Testis (tissue), 5 donors: ENCODE measurements around the gene IQSEC1. TPM values are rescaled to one million over a fixed set of nuclear protein-coding genes. Genes with fewer than 3 reads are reported as not detected.

Experiments
- DNase-seq: peaks from one replicate; pipeline ENCODE4 v3.0.0-alpha.2; 2019
- H3K27ac ChIP-seq, 2 donors: fragments of 200-600 bp; sonication (generic); one replicate each; pipeline ENCODE4 v1.5.1; 2019
- H3K27me3 ChIP-seq: fragments of 200-600 bp; sonication (generic); one replicate; pipeline ENCODE4 v1.5.1; 2019
- H3K36me3 ChIP-seq: fragments of 200-600 bp; sonication (generic); one replicate; pipeline ENCODE4 v1.5.1; 2017; ENCODE audit warnings: low read depth; ENCODE audit errors: missing control alignments
- H3K4me1 ChIP-seq: fragments of 200-600 bp; sonication (generic); one replicate; pipeline ENCODE4 v1.5.1; 2019
- H3K4me3 ChIP-seq, 2 donors: fragments of 200-600 bp; sonication (generic); one replicate each; pipeline ENCODE4 v1.5.1; 2017 to 2019
- H3K9me3 ChIP-seq: fragments of 200-600 bp; sonication (generic); one replicate; pipeline ENCODE4 v1.5.1; 2017
- POLR2A ChIP-seq: fragments of 450-650 bp; IDR thresholded peaks from one replicate; pipeline ENCODE4 v1.6.1; 2017; ENCODE audit warnings: antibody characterized with exemption, mild to moderate bottlenecking, moderate library complexity
- WGBS, 2 donors: methylation state at CpG; one replicate each; pipeline ENCODE4 v1.1.5; 2018; 5-methylcytosine and 5-hydroxymethylcytosine counted together
- intact Hi-C: fragments of 100-400 bp; cut with DNase I; formaldehyde crosslinking; loops from one replicate; pipeline ENCODE4 v1.15.1; 2023; ENCODE audit warnings: low total_unique reads
- long read RNA-seq, 2 donors: transcript quantifications; one replicate each; lab custom pipeline, GENCODE V29; 2026
- polyA plus RNA-seq: library from polyadenylated mRNA; stranded (reverse); fragments of 350-450 nt; fragmentation: Illumina TruSeq; extraction: RNeasy Lipid Tissue Mini Kit (QIAGEN cat#74804); gene quantifications from one replicate; pipeline ENCODE4 v1.2.3, GENCODE V29; 2014; ENCODE audit warnings: low read depth, low replicate concordance; ENCODE audit not compliant: insufficient read depth
- total RNA-seq, 2 donors: library from RNA; depleted of rRNA; stranded (reverse); fragments of >200 nt; gene quantifications; one replicate each; pipeline ENCODE4 v1.2.3, GENCODE V29; 2016
- TF ChIP-seq, protein P1 (sequence below), 3 experiments: fragments of 450-650 bp in 2 of 3; fragments of 200-600 bp in 1 of 3; sonication (generic) in 1 of 3; IDR thresholded peaks; one replicate each; pipeline ENCODE4 v1.5.1; 2016 to 2019; ENCODE audit warnings: antibody characterized with exemption in 3 of 3, mild to moderate bottlenecking in 2 of 3, moderate library complexity in 1 of 3

IQSEC1 gene
- total RNA-seq (10 to 100 TPM; 74.3 to 89.4 TPM), polyA plus RNA-seq (32.9 TPM)
- long read RNA-seq, donor 1, result 0 reads
- long read RNA-seq, donor 2, partial matches to known transcripts, result 18 of 18 reads
- long read RNA-seq, donor 2, other reads (novel, unspliced or antisense), result 0 of 18 reads

DNA sequence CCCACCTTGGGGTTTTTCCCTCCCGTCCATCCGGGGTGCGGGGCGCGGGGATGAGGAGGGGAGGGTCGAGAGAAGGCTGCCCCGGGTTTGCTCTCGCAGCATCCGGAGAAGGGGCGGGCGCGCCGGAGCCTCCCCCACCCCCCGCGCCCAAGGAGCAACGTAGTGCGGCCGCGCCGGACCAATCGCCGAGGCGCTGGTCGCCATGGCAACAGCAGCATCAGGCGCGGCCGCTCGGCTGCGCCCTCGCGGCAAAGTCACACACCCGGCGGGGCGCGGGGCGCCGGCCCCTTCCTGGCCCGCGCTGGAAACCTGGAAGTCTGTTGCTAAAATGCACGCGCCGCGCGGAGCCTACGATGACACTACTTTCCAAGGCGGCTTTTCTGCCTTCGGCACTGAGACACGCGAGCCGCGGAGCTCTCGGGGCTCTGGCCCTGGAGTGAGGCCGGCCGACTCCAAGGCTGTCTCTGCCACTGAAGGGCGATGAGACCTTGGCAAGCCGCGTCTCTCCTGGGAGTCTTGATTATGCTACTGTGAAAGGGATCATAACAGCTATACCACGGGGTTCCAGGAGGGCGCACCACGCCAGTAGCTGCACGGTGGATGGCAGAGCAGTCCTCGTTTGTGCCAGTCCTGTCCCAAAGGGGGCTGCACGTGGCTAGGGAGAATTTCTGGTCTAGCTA lies at the start of gene IQSEC1:
Gene IQSEC1, minus strand, starts transcription at position 104 of the 680 bp plus-strand sequence. CDS start 415 bp downstream, outside the sequence.
- peak within 1 kb of the TSS; percentile 42 to 47 for H3K4me3 ChIP-seq
- peak; percentile 78 for DNase-seq
- no peaks in the 10 kb centered on the region for H3K9me3 ChIP-seq
- WGBS, 2 donors, result 3 to 11% methylated on average over 15 to 57 of the region's 63 CpGs
- intact Hi-C loops, result no loop called here
- H3K36me3 ChIP-seq, result no peaks in the 10 kb centered on the region
- H3K27me3 ChIP-seq, result no peaks in the 10 kb centered on the region
- H3K4me1 ChIP-seq, result peaks cover 23% of the 10 kb centered on the region
- H3K27ac ChIP-seq, result no peak within 1 kb of the TSS
- TF ChIP-seq POLR2A, result no peak
- TF ChIP-seq, protein P1, sequence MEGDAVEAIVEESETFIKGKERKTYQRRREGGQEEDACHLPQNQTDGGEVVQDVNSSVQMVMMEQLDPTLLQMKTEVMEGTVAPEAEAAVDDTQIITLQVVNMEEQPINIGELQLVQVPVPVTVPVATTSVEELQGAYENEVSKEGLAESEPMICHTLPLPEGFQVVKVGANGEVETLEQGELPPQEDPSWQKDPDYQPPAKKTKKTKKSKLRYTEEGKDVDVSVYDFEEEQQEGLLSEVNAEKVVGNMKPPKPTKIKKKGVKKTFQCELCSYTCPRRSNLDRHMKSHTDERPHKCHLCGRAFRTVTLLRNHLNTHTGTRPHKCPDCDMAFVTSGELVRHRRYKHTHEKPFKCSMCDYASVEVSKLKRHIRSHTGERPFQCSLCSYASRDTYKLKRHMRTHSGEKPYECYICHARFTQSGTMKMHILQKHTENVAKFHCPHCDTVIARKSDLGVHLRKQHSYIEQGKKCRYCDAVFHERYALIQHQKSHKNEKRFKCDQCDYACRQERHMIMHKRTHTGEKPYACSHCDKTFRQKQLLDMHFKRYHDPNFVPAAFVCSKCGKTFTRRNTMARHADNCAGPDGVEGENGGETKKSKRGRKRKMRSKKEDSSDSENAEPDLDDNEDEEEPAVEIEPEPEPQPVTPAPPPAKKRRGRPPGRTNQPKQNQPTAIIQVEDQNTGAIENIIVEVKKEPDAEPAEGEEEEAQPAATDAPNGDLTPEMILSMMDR (IDR thresholded peaks at IDR 0.05), result no peak

DNA sequence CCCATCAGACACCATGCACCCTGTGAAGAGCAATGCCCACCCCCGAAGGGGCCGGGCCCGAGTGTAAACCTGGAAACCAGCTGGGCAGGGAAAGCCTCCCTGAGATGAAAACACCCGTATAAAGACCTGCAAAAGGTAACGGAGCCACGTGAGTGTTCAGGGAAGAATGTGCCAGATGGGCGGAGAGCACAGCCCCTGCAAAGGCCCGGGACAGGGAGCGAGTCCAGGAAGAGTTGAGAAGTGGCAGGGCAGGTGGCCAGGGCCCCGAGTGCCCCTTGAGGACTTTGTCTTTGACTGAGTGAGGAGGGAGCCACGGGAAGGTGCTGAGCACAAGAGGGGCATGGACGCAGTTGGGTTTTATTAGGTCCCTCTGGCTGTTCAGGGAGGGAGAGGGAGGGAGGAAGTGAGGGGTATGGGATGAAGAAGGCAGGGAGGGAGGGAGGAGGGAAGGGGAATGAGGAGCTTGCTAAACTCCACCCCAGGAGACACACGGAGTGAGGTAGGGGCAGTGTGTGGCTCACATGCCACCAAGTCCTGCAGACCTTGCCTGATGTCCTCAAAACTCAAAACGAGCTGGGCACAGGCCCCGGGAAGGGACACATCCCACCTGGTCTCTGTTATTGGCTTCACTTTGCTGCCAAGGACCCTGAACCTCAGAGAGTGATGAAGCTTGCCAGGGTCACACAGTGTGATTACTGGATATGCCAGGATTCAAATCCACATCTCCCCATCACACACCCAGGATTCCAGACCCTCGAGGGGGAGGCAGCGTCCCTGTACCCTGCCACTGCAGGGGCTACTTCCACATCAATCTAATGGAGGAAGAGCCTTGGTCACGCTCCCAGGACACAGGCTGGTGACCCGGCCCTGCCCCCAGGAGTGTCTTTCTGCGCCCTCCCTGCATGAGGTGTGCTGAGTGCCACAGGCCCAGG lies 49.1 kb upstream of the IQSEC1 start:
- no peak overlapping the region for H3K4me3 ChIP-seq
- no peaks in the 10 kb centered on the region for H3K9me3 ChIP-seq
- intact Hi-C loops, result no loop called here
- no peak for TF ChIP-seq POLR2A
- TF ChIP-seq, protein P1 (IDR thresholded peaks at IDR 0.05), result no peak
- DNase-seq, result no peak
- H3K36me3 ChIP-seq, result no peaks in the 10 kb centered on the region
- H3K27me3 ChIP-seq, result no peaks in the 10 kb centered on the region
- H3K4me1 ChIP-seq, result no peaks in the 10 kb centered on the region
- 78 to 81% methylated on average over 18 to 20 of the region's 20 CpGs for WGBS, 2 donors
- H3K27ac ChIP-seq, result no peak overlapping the region

DNA sequence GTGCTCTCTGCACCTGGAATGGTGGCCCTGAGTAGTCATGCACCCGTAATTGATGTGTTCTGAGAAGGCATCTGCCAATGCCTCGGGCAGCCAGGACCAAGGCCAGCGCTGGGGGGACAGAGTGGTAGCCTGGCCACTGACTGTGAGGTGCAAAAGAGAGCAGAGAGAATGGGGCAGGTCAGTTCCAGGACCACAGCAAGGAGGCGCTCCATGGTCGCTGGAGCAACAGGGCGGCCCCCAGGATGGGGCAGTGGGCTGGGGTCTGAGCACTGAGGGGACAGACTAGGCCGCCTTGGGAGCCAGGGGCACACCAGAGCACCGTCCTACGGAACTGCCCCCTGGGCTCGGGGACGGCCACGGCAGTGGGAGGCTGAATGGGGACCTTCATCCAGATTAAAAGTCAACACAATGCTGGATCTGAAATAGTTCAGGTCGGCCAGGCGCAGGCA lies 48.3 kb upstream of the IQSEC1 start:
- H3K27me3 ChIP-seq, result no peaks in the 10 kb centered on the region
- no peaks in the 10 kb centered on the region for H3K4me1 ChIP-seq
- no peak for TF ChIP-seq POLR2A
- TF ChIP-seq, protein P1 (IDR thresholded peaks at IDR 0.05), result no peak
- no peak for DNase-seq
- intact Hi-C loops, result no loop called here
- no peak overlapping the region for H3K27ac ChIP-seq
- 88 to 94% methylated on average over 11 to 14 of the region's 14 CpGs for WGBS, 2 donors
- H3K9me3 ChIP-seq, result no peaks in the 10 kb centered on the region
- no peak overlapping the region for H3K4me3 ChIP-seq
- H3K36me3 ChIP-seq, result no peaks in the 10 kb centered on the region

DNA sequence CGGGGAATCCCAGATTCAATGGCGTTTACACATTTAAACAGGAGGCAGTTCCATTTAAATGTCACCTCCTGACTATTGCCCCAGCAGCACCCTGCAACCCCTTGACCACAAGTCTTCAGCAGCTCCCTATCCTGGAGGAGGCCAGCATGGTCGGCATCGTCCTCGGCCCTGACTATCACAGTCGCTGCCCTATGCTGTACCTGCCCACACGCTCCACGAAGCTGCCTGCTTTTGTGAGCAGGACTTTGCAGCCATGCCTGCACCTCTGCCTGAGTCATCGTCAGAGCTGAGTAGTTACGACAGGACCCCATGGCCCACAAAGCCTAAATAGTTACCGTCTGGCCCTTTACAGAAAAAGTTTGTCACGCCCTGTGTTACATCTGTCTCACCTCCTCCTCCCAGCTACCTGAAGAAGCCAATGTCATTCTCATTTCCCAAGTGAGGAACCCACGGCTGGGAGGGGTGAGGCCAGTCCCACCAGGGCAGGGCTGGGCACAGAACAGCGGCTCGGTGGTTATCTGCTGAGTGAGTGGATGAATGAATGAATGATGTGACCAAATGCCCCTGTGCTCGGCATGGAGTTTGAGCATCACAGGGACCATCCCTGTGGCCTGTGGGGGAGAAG lies 47.8 kb upstream of the IQSEC1 start:
- 84 to 89% methylated on average over 12 to 16 of the region's 16 CpGs for WGBS, 2 donors
- no peaks in the 10 kb centered on the region for H3K27me3 ChIP-seq
- no peak overlapping the region for H3K4me3 ChIP-seq
- no peaks in the 10 kb centered on the region for H3K9me3 ChIP-seq
- H3K36me3 ChIP-seq, result no peaks in the 10 kb centered on the region
- TF ChIP-seq, protein P1 (IDR thresholded peaks at IDR 0.05), result no peak
- TF ChIP-seq POLR2A, result no peak
- no peaks in the 10 kb centered on the region for H3K4me1 ChIP-seq
- no peak for DNase-seq
- intact Hi-C loops, result no loop called here
- no peak overlapping the region for H3K27ac ChIP-seq
